K562 (cell line): Measurements from ENCODE around the gene DHODH. TPM values are rescaled to one million over a fixed set of nuclear protein-coding genes. Genes with fewer than 3 reads are reported as not detected.

Source experiments
- CBFB ChIP-seq: sonication (generic); formaldehyde crosslinking; IDR thresholded peaks from 2 replicates; pipeline ENCODE4 v1.4.0; 2020; ENCODE audit warnings: mild to moderate bottlenecking, missing genetic modification reagents
- FOSL1 ChIP-seq: fragments of 200-800 bp; sonication (Bioruptor generic); conservative IDR thresholded peaks from 2 replicates; pipeline ENCODE4 v1.6.1; 2016; ENCODE audit warnings: missing genetic modification characterization, missing compliant biosample characterization
- FOXA1 ChIP-seq: fragments of 450-650 bp; IDR thresholded peaks from 2 replicates; pipeline ENCODE4 v1.6.1; 2016; ENCODE audit warnings: mild to moderate bottlenecking, borderline replicate concordance
- GTF2E2 ChIP-seq: fragments of 200-800 bp; sonication (Bioruptor generic); IDR thresholded peaks from 2 replicates; pipeline ENCODE4 v1.6.1; 2016; ENCODE audit warnings: missing genetic modification characterization, missing compliant biosample characterization
- HEY1 ChIP-seq: fragments of 250-450 bp; sonication (Bioruptor Pico); IDR thresholded peaks from 2 replicates; pipeline ENCODE4 v1.5.0; 2020; ENCODE audit warnings: mild to moderate bottlenecking, moderate library complexity, borderline replicate concordance
- MCM5 ChIP-seq: fragments of 450-650 bp; IDR thresholded peaks from 2 replicates; pipeline ENCODE4 v1.6.1; 2016; ENCODE audit warnings: low read depth
- NCOA1 ChIP-seq: fragments of 450-650 bp; IDR thresholded peaks from 2 replicates; pipeline ENCODE4 v1.6.1; 2016; ENCODE audit warnings: low read depth
- NR2C1 ChIP-seq, 2 experiments: fragments of 450-650 bp; IDR thresholded peaks; 2 replicates each; pipeline ENCODE4 v1.6.1; 2017; ENCODE audit warnings: mild to moderate bottlenecking in 2 of 2, antibody characterized with exemption in 1 of 2, inconsistent platforms in 1 of 2, missing compliant biosample characterization in 1 of 2, missing genetic modification characterization in 1 of 2
- TAF1 ChIP-seq: IDR thresholded peaks from 2 replicates; pipeline ENCODE4 v1.6.1; 2011; ENCODE audit warnings: mild to moderate bottlenecking, low read length, moderate library complexity; ENCODE audit not compliant: insufficient read depth, control insufficient read depth, severe bottlenecking; ENCODE audit errors: extremely low read depth
- ZFX ChIP-seq: sonication (generic); formaldehyde crosslinking; IDR thresholded peaks from 2 replicates; pipeline ENCODE4 v1.8.0; 2022; ENCODE audit warnings: mild to moderate bottlenecking, missing genetic modification reagents, moderate library complexity
- ZNF23 ChIP-seq: fragments of 250-450 bp; sonication (Bioruptor Pico); IDR thresholded peaks from 2 replicates; pipeline ENCODE4 v1.4.0; 2020; ENCODE audit warnings: mild to moderate bottlenecking
- polyA plus RNA-seq, 8 experiments: library from polyadenylated mRNA; depleted of rRNA in 4 of 8; stranded (reverse) in 5 of 8; unstranded in 3 of 8; fragments of >200 nt; fragmentation: Nextera tagmentation in 2 of 8; fragmentation: Illumina TruSeq in 1 of 8; extraction: Ambion mirVana in 2 of 8; extraction: Trizol in 1 of 8; gene quantifications; 2 replicates each; pipeline versions ENCODE4 v1.2.1 to v1.2.3, GENCODE V29; 2011 to 2014; ENCODE audit warnings: inconsistent platforms in 1 of 8, missing spikeins in 1 of 8
- total RNA-seq, 7 experiments: library from RNA; depleted of rRNA in 6 of 7; stranded (reverse); fragments of >200 nt in 6 of 7; fragmentation: Illumina TruSeq in 2 of 7; extraction: Trizol in 2 of 7; gene quantifications; 2 replicates each; pipeline versions ENCODE4 v1.2.1 to v1.2.3, GENCODE V29; 2011 to 2021; ENCODE audit warnings: low replicate concordance in 1 of 7
- TF ChIP-seq, protein P1 (sequence below): sonication (generic); formaldehyde crosslinking; IDR thresholded peaks from 2 replicates; pipeline ENCODE4 v1.8.0; 2022; ENCODE audit warnings: missing genetic modification reagents, mild to moderate bottlenecking, moderate library complexity, borderline replicate concordance
- TF ChIP-seq, protein P2 (sequence below): fragments of 450-650 bp; formaldehyde crosslinking; IDR thresholded peaks from 2 replicates; pipeline ENCODE4 v1.4.0; 2020; ENCODE audit warnings: mild to moderate bottlenecking, moderate library complexity
- TF ChIP-seq, protein P3 (sequence below), 2 experiments: fragments of 450-650 bp in 1 of 2; sonication (generic) in 1 of 2; formaldehyde crosslinking; conservative IDR thresholded peaks; 2 replicates each; pipeline versions ENCODE4 v1.4.0 to v1.8.1; 2020 to 2022; ENCODE audit warnings: mild to moderate bottlenecking in 1 of 2, missing genetic modification reagents in 1 of 2
- TF ChIP-seq, protein P4 (sequence below): IDR thresholded peaks from 2 replicates; pipeline ENCODE4 v1.6.1; 2016; ENCODE audit warnings: missing genetic modification characterization, missing compliant biosample characterization
- TF ChIP-seq, protein P5 (sequence below): fragments of 450-650 bp; IDR thresholded peaks from 2 replicates; pipeline ENCODE4 v1.6.1; 2016; ENCODE audit warnings: antibody characterized with exemption
- TF ChIP-seq, protein P6 (sequence below): fragments of 450-650 bp; IDR thresholded peaks from 2 replicates; pipeline ENCODE4 v1.6.1; 2016
- TF ChIP-seq, protein P7 (sequence below), 2 experiments: fragments of 450-650 bp in 1 of 2; sonication (generic) in 1 of 2; formaldehyde crosslinking in 1 of 2; IDR thresholded peaks in 1 of 2; conservative IDR thresholded peaks in 1 of 2; 2 replicates each; pipeline versions ENCODE4 v1.6.1 to v1.8.1; 2016 to 2023; ENCODE audit warnings: mild to moderate bottlenecking in 2 of 2, moderate library complexity in 2 of 2, inconsistent platforms in 1 of 2, missing genetic modification reagents in 1 of 2

Gene DHODH
- total and polyA plus RNA-seq, 9 of the 15 experiments (the other 6 are each of a cell fraction or from before 2014, with no cell fraction given), result 4.3 to 19.9 (median 12.7) TPM

DNA sequence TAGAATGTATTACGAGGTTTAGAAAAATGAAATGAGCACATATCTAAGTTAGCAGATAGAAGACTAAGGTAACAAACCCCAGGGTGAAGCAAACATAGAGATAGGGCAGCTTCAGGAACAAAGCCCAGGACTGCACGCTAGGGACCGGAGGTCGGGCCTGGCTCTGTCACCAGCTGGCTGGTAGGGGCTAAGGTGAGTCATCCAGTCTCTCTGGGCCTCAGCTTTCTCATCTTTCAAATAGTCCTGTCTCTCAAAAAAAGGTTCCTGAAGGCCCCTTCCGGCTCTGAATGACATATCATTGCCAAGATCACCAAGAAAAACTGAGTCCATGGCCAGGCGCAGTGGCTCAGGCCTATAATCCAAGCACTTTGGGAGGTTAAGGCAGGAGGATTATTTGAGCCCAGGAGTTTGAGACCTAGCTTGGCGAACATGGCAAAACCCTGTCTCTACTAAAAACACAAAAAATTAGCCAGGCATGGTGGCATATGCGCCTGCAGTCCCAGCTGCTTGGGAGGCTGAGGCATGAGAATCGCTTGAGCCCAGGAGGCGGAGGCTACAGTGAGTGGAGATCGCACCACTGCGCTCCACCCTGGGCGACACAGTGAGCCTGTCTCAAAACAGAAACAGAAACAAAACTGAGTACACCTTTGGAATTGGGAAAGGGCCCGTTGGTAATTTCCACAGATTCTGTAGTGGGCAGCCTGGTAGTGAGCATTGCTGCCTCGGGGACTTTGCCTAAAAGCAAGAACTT, 34.3 kb upstream of the DHODH start (continued):
- TF ChIP-seq, protein P1, sequence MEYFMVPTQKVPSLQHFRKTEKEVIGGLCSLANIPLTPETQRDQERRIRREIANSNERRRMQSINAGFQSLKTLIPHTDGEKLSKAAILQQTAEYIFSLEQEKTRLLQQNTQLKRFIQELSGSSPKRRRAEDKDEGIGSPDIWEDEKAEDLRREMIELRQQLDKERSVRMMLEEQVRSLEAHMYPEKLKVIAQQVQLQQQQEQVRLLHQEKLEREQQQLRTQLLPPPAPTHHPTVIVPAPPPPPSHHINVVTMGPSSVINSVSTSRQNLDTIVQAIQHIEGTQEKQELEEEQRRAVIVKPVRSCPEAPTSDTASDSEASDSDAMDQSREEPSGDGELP (CRISPR knock-in tag), result peak; percentile 69
- no peak for TF ChIP-seq TAF1
- TF ChIP-seq CBFB (CRISPR knock-in tag), result no peak
- TF ChIP-seq, protein P2, sequence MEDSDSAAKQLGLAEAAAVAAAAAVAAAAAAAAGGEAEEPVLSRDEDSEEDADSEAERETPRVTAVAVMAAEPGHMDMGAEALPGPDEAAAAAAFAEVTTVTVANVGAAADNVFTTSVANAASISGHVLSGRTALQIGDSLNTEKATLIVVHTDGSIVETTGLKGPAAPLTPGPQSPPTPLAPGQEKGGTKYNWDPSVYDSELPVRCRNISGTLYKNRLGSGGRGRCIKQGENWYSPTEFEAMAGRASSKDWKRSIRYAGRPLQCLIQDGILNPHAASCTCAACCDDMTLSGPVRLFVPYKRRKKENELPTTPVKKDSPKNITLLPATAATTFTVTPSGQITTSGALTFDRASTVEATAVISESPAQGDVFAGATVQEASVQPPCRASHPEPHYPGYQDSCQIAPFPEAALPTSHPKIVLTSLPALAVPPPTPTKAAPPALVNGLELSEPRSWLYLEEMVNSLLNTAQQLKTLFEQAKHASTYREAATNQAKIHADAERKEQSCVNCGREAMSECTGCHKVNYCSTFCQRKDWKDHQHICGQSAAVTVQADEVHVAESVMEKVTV (CRISPR knock-in tag), result no peak
- TF ChIP-seq, protein P3, sequence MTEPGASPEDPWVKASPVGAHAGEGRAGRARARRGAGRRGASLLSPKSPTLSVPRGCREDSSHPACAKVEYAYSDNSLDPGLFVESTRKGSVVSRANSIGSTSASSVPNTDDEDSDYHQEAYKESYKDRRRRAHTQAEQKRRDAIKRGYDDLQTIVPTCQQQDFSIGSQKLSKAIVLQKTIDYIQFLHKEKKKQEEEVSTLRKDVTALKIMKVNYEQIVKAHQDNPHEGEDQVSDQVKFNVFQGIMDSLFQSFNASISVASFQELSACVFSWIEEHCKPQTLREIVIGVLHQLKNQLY (CRISPR knock-in tag; conservative IDR thresholded peaks at IDR 0.05), result no peak
- TF ChIP-seq GTF2E2 (tag), result no peak
- peak; percentile 59 for TF ChIP-seq FOSL1
- TF ChIP-seq, protein P4, sequence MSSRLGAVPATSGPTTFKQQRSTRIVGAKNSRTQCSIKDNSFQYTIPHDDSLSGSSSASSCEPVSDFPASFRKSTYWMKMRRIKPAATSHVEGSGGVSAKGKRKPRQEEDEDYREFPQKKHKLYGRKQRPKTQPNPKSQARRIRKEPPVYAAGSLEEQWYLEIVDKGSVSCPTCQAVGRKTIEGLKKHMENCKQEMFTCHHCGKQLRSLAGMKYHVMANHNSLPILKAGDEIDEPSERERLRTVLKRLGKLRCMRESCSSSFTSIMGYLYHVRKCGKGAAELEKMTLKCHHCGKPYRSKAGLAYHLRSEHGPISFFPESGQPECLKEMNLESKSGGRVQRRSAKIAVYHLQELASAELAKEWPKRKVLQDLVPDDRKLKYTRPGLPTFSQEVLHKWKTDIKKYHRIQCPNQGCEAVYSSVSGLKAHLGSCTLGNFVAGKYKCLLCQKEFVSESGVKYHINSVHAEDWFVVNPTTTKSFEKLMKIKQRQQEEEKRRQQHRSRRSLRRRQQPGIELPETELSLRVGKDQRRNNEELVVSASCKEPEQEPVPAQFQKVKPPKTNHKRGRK (tag), result no peak
- no peak for TF ChIP-seq NCOA1
- TF ChIP-seq ZFX (CRISPR knock-in tag), result no peak
- TF ChIP-seq ZNF23 (CRISPR knock-in tag), result no peak
- TF ChIP-seq, protein P5, sequence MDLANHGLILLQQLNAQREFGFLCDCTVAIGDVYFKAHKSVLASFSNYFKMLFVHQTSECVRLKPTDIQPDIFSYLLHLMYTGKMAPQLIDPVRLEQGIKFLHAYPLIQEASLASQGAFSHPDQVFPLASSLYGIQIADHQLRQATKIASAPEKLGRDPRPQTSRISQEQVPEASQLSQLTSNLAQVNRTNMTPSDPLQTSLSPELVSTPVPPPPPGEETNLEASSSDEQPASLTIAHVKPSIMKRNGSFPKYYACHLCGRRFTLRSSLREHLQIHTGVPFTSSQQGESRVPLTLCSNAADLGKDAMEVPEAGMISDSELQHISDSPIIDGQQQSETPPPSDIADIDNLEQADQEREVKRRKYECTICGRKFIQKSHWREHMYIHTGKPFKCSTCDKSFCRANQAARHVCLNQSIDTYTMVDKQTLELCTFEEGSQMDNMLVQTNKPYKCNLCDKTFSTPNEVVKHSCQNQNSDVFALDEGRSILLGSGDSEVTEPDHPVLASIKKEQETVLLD, result no peak
- no peak for TF ChIP-seq HEY1 (CRISPR knock-in tag)
- no peak for TF ChIP-seq NR2C1 (IDR thresholded peaks at IDR 0.05)
- TF ChIP-seq NR2C1 (tag; IDR thresholded peaks at IDR 0.05), result no peak
- TF ChIP-seq FOXA1, result no peak
- TF ChIP-seq, protein P6, sequence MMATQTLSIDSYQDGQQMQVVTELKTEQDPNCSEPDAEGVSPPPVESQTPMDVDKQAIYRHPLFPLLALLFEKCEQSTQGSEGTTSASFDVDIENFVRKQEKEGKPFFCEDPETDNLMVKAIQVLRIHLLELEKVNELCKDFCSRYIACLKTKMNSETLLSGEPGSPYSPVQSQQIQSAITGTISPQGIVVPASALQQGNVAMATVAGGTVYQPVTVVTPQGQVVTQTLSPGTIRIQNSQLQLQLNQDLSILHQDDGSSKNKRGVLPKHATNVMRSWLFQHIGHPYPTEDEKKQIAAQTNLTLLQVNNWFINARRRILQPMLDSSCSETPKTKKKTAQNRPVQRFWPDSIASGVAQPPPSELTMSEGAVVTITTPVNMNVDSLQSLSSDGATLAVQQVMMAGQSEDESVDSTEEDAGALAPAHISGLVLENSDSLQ, result peak; percentile 11; the same call in 1 of the 2 replicates
- TF ChIP-seq, protein P7, sequence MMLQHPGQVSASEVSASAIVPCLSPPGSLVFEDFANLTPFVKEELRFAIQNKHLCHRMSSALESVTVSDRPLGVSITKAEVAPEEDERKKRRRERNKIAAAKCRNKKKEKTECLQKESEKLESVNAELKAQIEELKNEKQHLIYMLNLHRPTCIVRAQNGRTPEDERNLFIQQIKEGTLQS (IDR thresholded peaks at IDR 0.05), result peak; percentile 66
- TF ChIP-seq, protein P7 (CRISPR knock-in tag; conservative IDR thresholded peaks at IDR 0.05), result no peak
- no peak for TF ChIP-seq MCM5
